Measurements from ENCODE around the gene ARF3.

Gene ARF3

GRCh38 chr12:48943221-48943620 lies 14.1 kb downstream of the ARF3 start:
- DNase-seq (ENCODE audit: low spot score), result no peak
- in situ Hi-C loops (cut with MboI; ENCODE audit: low sequenced_read_pairs, unreplicated experiment), result no loop called here
- TF ChIP-seq CTCF (IDR thresholded peaks at IDR 0.05; ENCODE audit: borderline replicate concordance, control extremely low read depth, extremely low read depth, insufficient read depth, missing control alignments), result no peak

GRCh38 chr12:48940181-48940580 lies 17.1 kb downstream of the ARF3 start:
- no peak for TF ChIP-seq CTCF (IDR thresholded peaks at IDR 0.05; ENCODE audit: borderline replicate concordance, control extremely low read depth, extremely low read depth, insufficient read depth, missing control alignments)
- DNase-seq (ENCODE audit: low spot score), result no peak
- in situ Hi-C loops (cut with MboI; ENCODE audit: low sequenced_read_pairs, unreplicated experiment), result no loop called here

- TF ChIP-seq CTCF (IDR thresholded peaks at IDR 0.05; ENCODE audit: borderline replicate concordance, control extremely low read depth, extremely low read depth, insufficient read depth, missing control alignments), result no peak
- no peak for DNase-seq (ENCODE audit: low spot score)
- in situ Hi-C loops (cut with MboI; ENCODE audit: low sequenced_read_pairs, unreplicated experiment), result no loop called here
Observed at GRCh38 chr12:48938805-48939204, 18.5 kb downstream of the ARF3 start.

- no peak for DNase-seq (ENCODE audit: low spot score)
- in situ Hi-C loops (cut with MboI; ENCODE audit: low sequenced_read_pairs, unreplicated experiment), result no loop called here
- no peak for TF ChIP-seq CTCF (IDR thresholded peaks at IDR 0.05; ENCODE audit: borderline replicate concordance, control extremely low read depth, extremely low read depth, insufficient read depth, missing control alignments)
Observed at GRCh38 chr12:48937170-48937569, 20.1 kb downstream of the ARF3 start.

- TF ChIP-seq CTCF (IDR thresholded peaks at IDR 0.05; ENCODE audit: borderline replicate concordance, control extremely low read depth, extremely low read depth, insufficient read depth, missing control alignments), result peak; percentile 85
- DNase-seq (ENCODE audit: low spot score), result peak; percentile 86
- in situ Hi-C loops (cut with MboI; ENCODE audit: low sequenced_read_pairs, unreplicated experiment), result no loop called here
Observed at GRCh38 chr12:48936379-48936979, 20.8 kb downstream of the ARF3 start.

GRCh38 chr12:48934312-48934706 lies 23.0 kb downstream of the ARF3 start:
- in situ Hi-C loops (cut with MboI; ENCODE audit: low sequenced_read_pairs, unreplicated experiment), result no loop called here
- DNase-seq (ENCODE audit: low spot score), result no peak

More at GRCh38 chr12:48934312-48934706, 23.0 kb downstream of the ARF3 start:
- TF ChIP-seq CTCF (IDR thresholded peaks at IDR 0.05; ENCODE audit: borderline replicate concordance, control extremely low read depth, extremely low read depth, insufficient read depth, missing control alignments), result no peak
